H1 (cell line): ENCODE data around the gene MRPL52.

Experiments
- BRCA1 ChIP-seq: IDR thresholded peaks from 2 replicates; pipeline ENCODE4 v1.6.1; 2012; ENCODE audit warnings: low read depth, low read length, improper control_type of control experiment
- CEBPB ChIP-seq: IDR thresholded peaks from 2 replicates; pipeline ENCODE4 v1.6.1; 2012; ENCODE audit warnings: low read depth, low read length
- HDAC2 ChIP-seq, 2 experiments: fragments of 300-600 bp in 1 of 2; sonication (generic) in 1 of 2; IDR thresholded peaks; 2 replicates each; pipeline ENCODE4 v1.6.1; 2011 to 2012; ENCODE audit warnings: low read depth in 2 of 2, low read length in 2 of 2, mild to moderate bottlenecking in 2 of 2, moderate library complexity in 2 of 2, borderline replicate concordance in 1 of 2, inconsistent platforms in 1 of 2
- JUND ChIP-seq: IDR thresholded peaks from 2 replicates; pipeline ENCODE4 v1.6.1; 2011; ENCODE audit warnings: mild to moderate bottlenecking, improper control_type of control experiment, low read length
- PHF8 ChIP-seq: fragments of 200-600 bp; sonication (generic); conservative IDR thresholded peaks from 2 replicates; pipeline ENCODE4 v1.7.1; 2012; ENCODE audit warnings: low read depth, mild to moderate bottlenecking, inconsistent platforms, low read length, moderate library complexity
- TCF12 ChIP-seq: IDR thresholded peaks from 2 replicates; pipeline ENCODE4 v1.6.1; 2011; ENCODE audit warnings: low read depth, mild to moderate bottlenecking, low read length
- TF ChIP-seq, protein P1 (sequence below): fragments of 300-600 bp; sonication (generic); IDR thresholded peaks from 2 replicates; pipeline ENCODE4 v1.7.1; 2012; ENCODE audit warnings: low read length, moderate library complexity, mild to moderate bottlenecking, inconsistent platforms; ENCODE audit not compliant: insufficient replicate concordance
- TF ChIP-seq, protein P2 (sequence below): IDR thresholded peaks from 2 replicates; pipeline ENCODE4 v1.6.1; 2012; ENCODE audit warnings: inconsistent platforms

DNA sequence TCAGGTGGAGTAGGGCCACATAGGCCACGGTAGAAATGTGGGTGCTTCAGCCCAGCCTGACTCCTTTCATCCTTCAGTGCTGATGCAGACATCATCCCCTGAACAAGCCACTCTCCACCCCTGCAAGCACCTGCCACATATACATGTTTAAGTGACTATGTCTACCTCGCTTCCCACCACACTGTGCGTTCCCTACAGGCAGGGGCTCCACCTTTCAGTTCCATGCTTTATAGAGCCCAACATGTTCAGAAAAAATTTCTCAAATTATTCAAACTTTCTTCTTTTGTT, 26.1 kb upstream of the MRPL52 start:
- TF ChIP-seq, protein P1, sequence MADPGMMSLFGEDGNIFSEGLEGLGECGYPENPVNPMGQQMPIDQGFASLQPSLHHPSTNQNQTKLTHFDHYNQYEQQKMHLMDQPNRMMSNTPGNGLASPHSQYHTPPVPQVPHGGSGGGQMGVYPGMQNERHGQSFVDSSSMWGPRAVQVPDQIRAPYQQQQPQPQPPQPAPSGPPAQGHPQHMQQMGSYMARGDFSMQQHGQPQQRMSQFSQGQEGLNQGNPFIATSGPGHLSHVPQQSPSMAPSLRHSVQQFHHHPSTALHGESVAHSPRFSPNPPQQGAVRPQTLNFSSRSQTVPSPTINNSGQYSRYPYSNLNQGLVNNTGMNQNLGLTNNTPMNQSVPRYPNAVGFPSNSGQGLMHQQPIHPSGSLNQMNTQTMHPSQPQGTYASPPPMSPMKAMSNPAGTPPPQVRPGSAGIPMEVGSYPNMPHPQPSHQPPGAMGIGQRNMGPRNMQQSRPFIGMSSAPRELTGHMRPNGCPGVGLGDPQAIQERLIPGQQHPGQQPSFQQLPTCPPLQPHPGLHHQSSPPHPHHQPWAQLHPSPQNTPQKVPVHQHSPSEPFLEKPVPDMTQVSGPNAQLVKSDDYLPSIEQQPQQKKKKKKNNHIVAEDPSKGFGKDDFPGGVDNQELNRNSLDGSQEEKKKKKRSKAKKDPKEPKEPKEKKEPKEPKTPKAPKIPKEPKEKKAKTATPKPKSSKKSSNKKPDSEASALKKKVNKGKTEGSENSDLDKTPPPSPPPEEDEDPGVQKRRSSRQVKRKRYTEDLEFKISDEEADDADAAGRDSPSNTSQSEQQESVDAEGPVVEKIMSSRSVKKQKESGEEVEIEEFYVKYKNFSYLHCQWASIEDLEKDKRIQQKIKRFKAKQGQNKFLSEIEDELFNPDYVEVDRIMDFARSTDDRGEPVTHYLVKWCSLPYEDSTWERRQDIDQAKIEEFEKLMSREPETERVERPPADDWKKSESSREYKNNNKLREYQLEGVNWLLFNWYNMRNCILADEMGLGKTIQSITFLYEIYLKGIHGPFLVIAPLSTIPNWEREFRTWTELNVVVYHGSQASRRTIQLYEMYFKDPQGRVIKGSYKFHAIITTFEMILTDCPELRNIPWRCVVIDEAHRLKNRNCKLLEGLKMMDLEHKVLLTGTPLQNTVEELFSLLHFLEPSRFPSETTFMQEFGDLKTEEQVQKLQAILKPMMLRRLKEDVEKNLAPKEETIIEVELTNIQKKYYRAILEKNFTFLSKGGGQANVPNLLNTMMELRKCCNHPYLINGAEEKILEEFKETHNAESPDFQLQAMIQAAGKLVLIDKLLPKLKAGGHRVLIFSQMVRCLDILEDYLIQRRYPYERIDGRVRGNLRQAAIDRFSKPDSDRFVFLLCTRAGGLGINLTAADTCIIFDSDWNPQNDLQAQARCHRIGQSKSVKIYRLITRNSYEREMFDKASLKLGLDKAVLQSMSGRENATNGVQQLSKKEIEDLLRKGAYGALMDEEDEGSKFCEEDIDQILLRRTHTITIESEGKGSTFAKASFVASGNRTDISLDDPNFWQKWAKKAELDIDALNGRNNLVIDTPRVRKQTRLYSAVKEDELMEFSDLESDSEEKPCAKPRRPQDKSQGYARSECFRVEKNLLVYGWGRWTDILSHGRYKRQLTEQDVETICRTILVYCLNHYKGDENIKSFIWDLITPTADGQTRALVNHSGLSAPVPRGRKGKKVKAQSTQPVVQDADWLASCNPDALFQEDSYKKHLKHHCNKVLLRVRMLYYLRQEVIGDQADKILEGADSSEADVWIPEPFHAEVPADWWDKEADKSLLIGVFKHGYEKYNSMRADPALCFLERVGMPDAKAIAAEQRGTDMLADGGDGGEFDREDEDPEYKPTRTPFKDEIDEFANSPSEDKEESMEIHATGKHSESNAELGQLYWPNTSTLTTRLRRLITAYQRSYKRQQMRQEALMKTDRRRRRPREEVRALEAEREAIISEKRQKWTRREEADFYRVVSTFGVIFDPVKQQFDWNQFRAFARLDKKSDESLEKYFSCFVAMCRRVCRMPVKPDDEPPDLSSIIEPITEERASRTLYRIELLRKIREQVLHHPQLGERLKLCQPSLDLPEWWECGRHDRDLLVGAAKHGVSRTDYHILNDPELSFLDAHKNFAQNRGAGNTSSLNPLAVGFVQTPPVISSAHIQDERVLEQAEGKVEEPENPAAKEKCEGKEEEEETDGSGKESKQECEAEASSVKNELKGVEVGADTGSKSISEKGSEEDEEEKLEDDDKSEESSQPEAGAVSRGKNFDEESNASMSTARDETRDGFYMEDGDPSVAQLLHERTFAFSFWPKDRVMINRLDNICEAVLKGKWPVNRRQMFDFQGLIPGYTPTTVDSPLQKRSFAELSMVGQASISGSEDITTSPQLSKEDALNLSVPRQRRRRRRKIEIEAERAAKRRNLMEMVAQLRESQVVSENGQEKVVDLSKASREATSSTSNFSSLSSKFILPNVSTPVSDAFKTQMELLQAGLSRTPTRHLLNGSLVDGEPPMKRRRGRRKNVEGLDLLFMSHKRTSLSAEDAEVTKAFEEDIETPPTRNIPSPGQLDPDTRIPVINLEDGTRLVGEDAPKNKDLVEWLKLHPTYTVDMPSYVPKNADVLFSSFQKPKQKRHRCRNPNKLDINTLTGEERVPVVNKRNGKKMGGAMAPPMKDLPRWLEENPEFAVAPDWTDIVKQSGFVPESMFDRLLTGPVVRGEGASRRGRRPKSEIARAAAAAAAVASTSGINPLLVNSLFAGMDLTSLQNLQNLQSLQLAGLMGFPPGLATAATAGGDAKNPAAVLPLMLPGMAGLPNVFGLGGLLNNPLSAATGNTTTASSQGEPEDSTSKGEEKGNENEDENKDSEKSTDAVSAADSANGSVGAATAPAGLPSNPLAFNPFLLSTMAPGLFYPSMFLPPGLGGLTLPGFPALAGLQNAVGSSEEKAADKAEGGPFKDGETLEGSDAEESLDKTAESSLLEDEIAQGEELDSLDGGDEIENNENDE: no peak
- TF ChIP-seq TCF12 (no peak), CEBPB (no peak), BRCA1 (no peak), JUND (no peak), HDAC2 (IDR thresholded peaks at IDR 0.05; ENCODE audit: borderline replicate concordance in 1 of 2, low read depth in 2 of 2, low read length in 2 of 2) (no peak), PHF8 (no peak)
- TF ChIP-seq, protein P2, sequence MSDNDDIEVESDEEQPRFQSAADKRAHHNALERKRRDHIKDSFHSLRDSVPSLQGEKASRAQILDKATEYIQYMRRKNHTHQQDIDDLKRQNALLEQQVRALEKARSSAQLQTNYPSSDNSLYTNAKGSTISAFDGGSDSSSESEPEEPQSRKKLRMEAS: no peak
